ENCODE measurements around the gene SPTB.

DNA sequence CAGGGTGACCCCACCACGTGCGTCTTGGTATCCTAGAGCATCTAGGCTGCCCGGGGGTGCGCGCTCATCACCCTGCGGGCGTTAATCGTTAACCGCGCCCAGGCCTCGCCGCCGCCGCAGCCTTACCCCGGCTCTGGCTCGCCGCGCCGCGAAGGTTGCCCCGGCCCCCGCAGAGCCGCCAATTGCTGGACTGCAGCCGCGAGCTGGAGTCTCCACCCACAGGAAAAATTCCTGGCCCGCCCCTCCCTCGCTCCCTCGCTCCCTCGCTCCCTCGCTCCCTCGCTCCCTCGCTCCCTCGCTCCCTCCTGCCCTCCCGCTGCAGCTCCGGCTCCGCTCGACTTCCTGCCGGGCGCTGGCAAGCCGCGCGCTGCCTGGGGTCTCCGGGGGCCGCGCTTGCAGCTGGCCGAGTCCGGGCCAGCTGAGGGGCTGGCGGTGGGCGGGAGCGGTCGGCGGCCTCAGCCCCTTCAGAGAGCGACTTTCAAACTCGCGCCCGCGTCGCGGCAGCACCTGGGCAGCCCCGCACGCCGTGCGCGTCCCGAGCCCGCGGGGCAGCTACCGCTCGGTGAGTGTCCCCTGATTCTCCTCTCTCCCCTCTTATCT is 175.5 kb downstream of the SPTB start, which contains the start of gene PLEKHG3:
- TF ChIP-seq, protein P1, sequence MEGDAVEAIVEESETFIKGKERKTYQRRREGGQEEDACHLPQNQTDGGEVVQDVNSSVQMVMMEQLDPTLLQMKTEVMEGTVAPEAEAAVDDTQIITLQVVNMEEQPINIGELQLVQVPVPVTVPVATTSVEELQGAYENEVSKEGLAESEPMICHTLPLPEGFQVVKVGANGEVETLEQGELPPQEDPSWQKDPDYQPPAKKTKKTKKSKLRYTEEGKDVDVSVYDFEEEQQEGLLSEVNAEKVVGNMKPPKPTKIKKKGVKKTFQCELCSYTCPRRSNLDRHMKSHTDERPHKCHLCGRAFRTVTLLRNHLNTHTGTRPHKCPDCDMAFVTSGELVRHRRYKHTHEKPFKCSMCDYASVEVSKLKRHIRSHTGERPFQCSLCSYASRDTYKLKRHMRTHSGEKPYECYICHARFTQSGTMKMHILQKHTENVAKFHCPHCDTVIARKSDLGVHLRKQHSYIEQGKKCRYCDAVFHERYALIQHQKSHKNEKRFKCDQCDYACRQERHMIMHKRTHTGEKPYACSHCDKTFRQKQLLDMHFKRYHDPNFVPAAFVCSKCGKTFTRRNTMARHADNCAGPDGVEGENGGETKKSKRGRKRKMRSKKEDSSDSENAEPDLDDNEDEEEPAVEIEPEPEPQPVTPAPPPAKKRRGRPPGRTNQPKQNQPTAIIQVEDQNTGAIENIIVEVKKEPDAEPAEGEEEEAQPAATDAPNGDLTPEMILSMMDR (optimal IDR thresholded peaks at IDR 0.05 in 1 of 3, IDR thresholded peaks at IDR 0.05 in 1 of 3, conservative IDR thresholded peaks at IDR 0.05 in 1 of 3; ENCODE audit: extremely low read depth in 1 of 3, insufficient read depth in 2 of 3, low read length in 3 of 3), result no peak
- no peak for TF ChIP-seq EZH2 (IDR thresholded peaks at IDR 0.05; ENCODE audit: low read length)

Data from keratinocyte (primary cell).